CD4-positive, alpha-beta T cell treated with Interleukin-4 for 1 hour (primary cell): ENCODE results near the gene UROD.
"Not testable (repeated sequence)": the region's sequence is repeated elsewhere in the genome, so short reads cannot be mapped to it uniquely, and the experiment has no call there.

Experiments used
- DNase-seq, 2 donors: peaks; one replicate each; pipeline ENCODE4 v3.0.0-alpha.2; 2020 to 2022

UROD gene

GRCh38 chr1:45043094-45043493, 31.0 kb downstream of the UROD start:
- DNase-seq = no peak

GRCh38 chr1:45044916-45045315, 32.9 kb downstream of the UROD start:
- DNase-seq = no peak

GRCh38 chr1:45047032-45047431, 35.0 kb downstream of the UROD start:
- no peak for DNase-seq

- peak in 1 of 2 donors; percentile 27 for DNase-seq
Measured at GRCh38 chr1:45051005-45051772, 39.1 kb downstream of the UROD start.

- DNase-seq = no peak
Measured at GRCh38 chr1:45057542-45057941, 45.5 kb downstream of the UROD start.

- no peak for DNase-seq
Measured at GRCh38 chr1:45059829-45060228, 47.8 kb downstream of the UROD start.

GRCh38 chr1:45062463-45062862, 50.4 kb downstream of the UROD start:
- DNase-seq = not testable (repeated sequence)

- no peak for DNase-seq
Measured at GRCh38 chr1:45065083-45065482, 53.0 kb downstream of the UROD start.
